ENCODE data around the gene MYO3B.

The MYO3B gene

GRCh38 chr2:170238776-170239175 lies 60.8 kb downstream of the MYO3B start:
- DNase-seq (ENCODE audit: low spot score) = no peak

GRCh38 chr2:170240629-170241028 lies 62.7 kb downstream of the MYO3B start:
- no peak for DNase-seq (ENCODE audit: low spot score)

- DNase-seq (ENCODE audit: low spot score) = no peak
Measured at GRCh38 chr2:170241756-170242155, 63.8 kb downstream of the MYO3B start.

- DNase-seq (ENCODE audit: low spot score) = no peak
Measured at GRCh38 chr2:170243118-170243837, 65.3 kb downstream of the MYO3B start.

- no peak for DNase-seq (ENCODE audit: low spot score)
Measured at GRCh38 chr2:170243898-170244297, 66.0 kb downstream of the MYO3B start.

GRCh38 chr2:170244555-170244954 lies 66.6 kb downstream of the MYO3B start:
- no peak for DNase-seq (ENCODE audit: low spot score)

GRCh38 chr2:170245312-170245711 lies 67.4 kb downstream of the MYO3B start:
- no peak for DNase-seq (ENCODE audit: low spot score)

- DNase-seq (ENCODE audit: low spot score) = no peak
Measured at GRCh38 chr2:170247333-170247732, 69.4 kb downstream of the MYO3B start.

- no peak for DNase-seq (ENCODE audit: low spot score)
Measured at GRCh38 chr2:170247882-170248393, 70.0 kb downstream of the MYO3B start.

- DNase-seq (ENCODE audit: low spot score) = no peak
Measured at GRCh38 chr2:170248574-170249393, 70.8 kb downstream of the MYO3B start.

- DNase-seq (ENCODE audit: low spot score) = no peak
Measured at GRCh38 chr2:170249761-170250160, 71.8 kb downstream of the MYO3B start.

- no peak for DNase-seq (ENCODE audit: low spot score)
Measured at GRCh38 chr2:170250584-170250983, 72.6 kb downstream of the MYO3B start.

- DNase-seq (ENCODE audit: low spot score) = no peak
Measured at GRCh38 chr2:170252414-170252813, 74.5 kb downstream of the MYO3B start.

GRCh38 chr2:170253721-170254230 lies 75.8 kb downstream of the MYO3B start:
- DNase-seq (ENCODE audit: low spot score) = no peak

- DNase-seq (ENCODE audit: low spot score) = no peak
Measured at GRCh38 chr2:170254293-170254732, 76.4 kb downstream of the MYO3B start.

GRCh38 chr2:170255137-170255536 lies 77.2 kb downstream of the MYO3B start:
- no peak for DNase-seq (ENCODE audit: low spot score)

GRCh38 chr2:170255971-170256370 lies 78.0 kb downstream of the MYO3B start:
- DNase-seq (ENCODE audit: low spot score) = no peak

GRCh38 chr2:170258382-170258781 lies 80.4 kb downstream of the MYO3B start:
- no peak for DNase-seq (ENCODE audit: low spot score)

- no peak for DNase-seq (ENCODE audit: low spot score)
Measured at GRCh38 chr2:170260188-170260587, 82.2 kb downstream of the MYO3B start.

GRCh38 chr2:170261566-170261965 lies 83.6 kb downstream of the MYO3B start:
- no peak for DNase-seq (ENCODE audit: low spot score)

- DNase-seq (ENCODE audit: low spot score) = no peak
Measured at GRCh38 chr2:170262343-170262742, 84.4 kb downstream of the MYO3B start.

GRCh38 chr2:170262806-170263205 lies 84.9 kb downstream of the MYO3B start:
- no peak for DNase-seq (ENCODE audit: low spot score)
